RWPE2 (cell line): Measurements from ENCODE around the gene CFAP73.
A peak's percentile ranks its signal among the peaks of the same experiment; 100 is the strongest.

Source experiments
- ATAC-seq: fragments of 200-7000 bp; cut with Tn5 transposase; 3 replicates; pipeline ENCODE4 v1.9.1; 2021; ENCODE audit warnings: low read depth
- DNase-seq: peaks from one replicate; pipeline ENCODE4 v3.0.0-alpha.2; 2020; ENCODE audit warnings: low spot score
- H3K27ac ChIP-seq: fragments of 450-650 bp; 2 replicates; pipeline ENCODE4 v1.5.1; 2017; ENCODE audit warnings: mild to moderate bottlenecking; ENCODE audit not compliant: poor library complexity, severe bottlenecking
- H3K27me3 ChIP-seq: fragments of 250-450 bp; sonication (Bioruptor Pico); 2 replicates; pipeline ENCODE4 v1.5.1; 2021; ENCODE audit warnings: mild to moderate bottlenecking, moderate library complexity; ENCODE audit not compliant: insufficient read depth, poor library complexity, severe bottlenecking
- H3K36me3 ChIP-seq: fragments of 250-450 bp; sonication (Bioruptor Pico); 2 replicates; pipeline ENCODE4 v1.5.1; 2020; ENCODE audit warnings: low read depth, mild to moderate bottlenecking, moderate library complexity
- H3K4me1 ChIP-seq: fragments of 250-450 bp; sonication (Bioruptor Pico); 2 replicates; pipeline ENCODE4 v1.5.1; 2021; ENCODE audit warnings: mild to moderate bottlenecking, moderate library complexity; ENCODE audit not compliant: insufficient read depth, poor library complexity, severe bottlenecking
- H3K4me3 ChIP-seq: fragments of 250-450 bp; sonication (Bioruptor Pico); 2 replicates; pipeline ENCODE4 v1.5.1; 2021; ENCODE audit warnings: mild to moderate bottlenecking, moderate library complexity; ENCODE audit not compliant: severe bottlenecking
- H3K9me3 ChIP-seq: fragments of 250-450 bp; sonication (Bioruptor Pico); 2 replicates; pipeline ENCODE4 v1.5.1; 2021; ENCODE audit warnings: mild to moderate bottlenecking, moderate library complexity; ENCODE audit not compliant: severe bottlenecking
- TF ChIP-seq, protein P1 (sequence below): fragments of 450-650 bp; IDR thresholded peaks from one replicate; pipeline ENCODE4 v1.5.1; 2017; ENCODE audit warnings: mild to moderate bottlenecking, moderate library complexity; ENCODE audit not compliant: poor library complexity, severe bottlenecking

Gene CFAP73

DNA sequence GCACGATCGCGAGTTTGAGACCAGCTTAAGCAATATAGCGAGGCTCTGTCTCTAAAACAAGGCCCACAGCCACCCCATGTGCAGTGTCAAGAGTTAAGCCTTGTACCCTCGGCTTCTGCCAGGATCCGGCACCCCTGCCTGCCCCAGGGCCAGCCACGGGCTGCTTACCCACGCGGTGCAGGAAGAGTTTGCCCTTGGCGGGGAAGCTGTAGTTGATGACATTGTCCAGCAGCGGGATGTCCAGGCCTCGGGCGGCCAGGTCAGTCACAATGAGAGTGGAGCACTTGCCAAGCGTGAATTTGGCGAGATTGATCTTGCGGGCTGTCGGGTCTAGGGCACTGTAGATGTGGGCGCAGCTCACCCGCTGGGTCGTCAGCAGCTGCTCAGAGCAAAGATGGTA, 22.7 kb downstream of the CFAP73 start:
- ATAC-seq (no peak), DNase-seq (no peak)
- H3K4me1 ChIP-seq = no peaks in the 10 kb centered on the region
- H3K9me3 ChIP-seq = no peaks in the 10 kb centered on the region
- peaks cover 83% of the 10 kb centered on the region for H3K36me3 ChIP-seq
- no peak overlapping the region for H3K27ac ChIP-seq
- no peak overlapping the region for H3K4me3 ChIP-seq
- TF ChIP-seq, protein P1, sequence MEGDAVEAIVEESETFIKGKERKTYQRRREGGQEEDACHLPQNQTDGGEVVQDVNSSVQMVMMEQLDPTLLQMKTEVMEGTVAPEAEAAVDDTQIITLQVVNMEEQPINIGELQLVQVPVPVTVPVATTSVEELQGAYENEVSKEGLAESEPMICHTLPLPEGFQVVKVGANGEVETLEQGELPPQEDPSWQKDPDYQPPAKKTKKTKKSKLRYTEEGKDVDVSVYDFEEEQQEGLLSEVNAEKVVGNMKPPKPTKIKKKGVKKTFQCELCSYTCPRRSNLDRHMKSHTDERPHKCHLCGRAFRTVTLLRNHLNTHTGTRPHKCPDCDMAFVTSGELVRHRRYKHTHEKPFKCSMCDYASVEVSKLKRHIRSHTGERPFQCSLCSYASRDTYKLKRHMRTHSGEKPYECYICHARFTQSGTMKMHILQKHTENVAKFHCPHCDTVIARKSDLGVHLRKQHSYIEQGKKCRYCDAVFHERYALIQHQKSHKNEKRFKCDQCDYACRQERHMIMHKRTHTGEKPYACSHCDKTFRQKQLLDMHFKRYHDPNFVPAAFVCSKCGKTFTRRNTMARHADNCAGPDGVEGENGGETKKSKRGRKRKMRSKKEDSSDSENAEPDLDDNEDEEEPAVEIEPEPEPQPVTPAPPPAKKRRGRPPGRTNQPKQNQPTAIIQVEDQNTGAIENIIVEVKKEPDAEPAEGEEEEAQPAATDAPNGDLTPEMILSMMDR = no peak
- H3K27me3 ChIP-seq = no peaks in the 10 kb centered on the region

DNA sequence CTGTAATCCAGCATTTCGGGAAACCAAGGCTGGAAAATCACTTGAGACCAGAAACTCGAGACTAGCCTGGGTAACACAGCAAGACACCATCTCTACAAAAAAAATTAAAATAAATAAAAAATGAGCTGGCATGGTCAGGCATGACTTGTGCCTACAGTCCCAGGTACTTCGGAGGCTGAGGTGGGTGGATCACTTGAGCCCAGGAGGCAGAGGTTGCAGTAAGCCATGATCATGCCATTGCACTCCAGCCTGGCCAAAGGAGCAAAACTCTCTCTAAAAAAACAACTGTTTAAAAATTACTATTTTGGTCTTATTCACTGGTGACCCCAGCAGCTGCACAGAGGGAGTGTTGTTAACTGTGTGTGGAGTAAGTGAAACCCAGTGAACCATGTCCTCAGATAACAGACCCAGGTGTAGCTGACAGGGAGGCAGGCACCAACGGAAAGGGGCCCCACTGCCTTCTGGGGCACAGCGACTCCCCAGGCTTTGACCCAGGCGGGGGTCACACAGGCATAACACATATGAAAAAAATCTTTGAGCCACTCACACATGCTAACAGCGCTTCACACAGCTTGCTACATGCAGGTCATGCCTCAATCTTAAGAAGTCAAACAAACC, 23.7 kb downstream of the CFAP73 start:
- TF ChIP-seq, protein P1 = no peak
- ATAC-seq (no peak), DNase-seq (no peak)
- Histone ChIP-seq H3K27me3 (no peaks in the 10 kb centered on the region), H3K4me3 (no peak overlapping the region), H3K36me3 (peaks cover 88% of the 10 kb centered on the region), H3K27ac (no peak overlapping the region), H3K4me1 (no peaks in the 10 kb centered on the region), H3K9me3 (no peaks in the 10 kb centered on the region)

DNA sequence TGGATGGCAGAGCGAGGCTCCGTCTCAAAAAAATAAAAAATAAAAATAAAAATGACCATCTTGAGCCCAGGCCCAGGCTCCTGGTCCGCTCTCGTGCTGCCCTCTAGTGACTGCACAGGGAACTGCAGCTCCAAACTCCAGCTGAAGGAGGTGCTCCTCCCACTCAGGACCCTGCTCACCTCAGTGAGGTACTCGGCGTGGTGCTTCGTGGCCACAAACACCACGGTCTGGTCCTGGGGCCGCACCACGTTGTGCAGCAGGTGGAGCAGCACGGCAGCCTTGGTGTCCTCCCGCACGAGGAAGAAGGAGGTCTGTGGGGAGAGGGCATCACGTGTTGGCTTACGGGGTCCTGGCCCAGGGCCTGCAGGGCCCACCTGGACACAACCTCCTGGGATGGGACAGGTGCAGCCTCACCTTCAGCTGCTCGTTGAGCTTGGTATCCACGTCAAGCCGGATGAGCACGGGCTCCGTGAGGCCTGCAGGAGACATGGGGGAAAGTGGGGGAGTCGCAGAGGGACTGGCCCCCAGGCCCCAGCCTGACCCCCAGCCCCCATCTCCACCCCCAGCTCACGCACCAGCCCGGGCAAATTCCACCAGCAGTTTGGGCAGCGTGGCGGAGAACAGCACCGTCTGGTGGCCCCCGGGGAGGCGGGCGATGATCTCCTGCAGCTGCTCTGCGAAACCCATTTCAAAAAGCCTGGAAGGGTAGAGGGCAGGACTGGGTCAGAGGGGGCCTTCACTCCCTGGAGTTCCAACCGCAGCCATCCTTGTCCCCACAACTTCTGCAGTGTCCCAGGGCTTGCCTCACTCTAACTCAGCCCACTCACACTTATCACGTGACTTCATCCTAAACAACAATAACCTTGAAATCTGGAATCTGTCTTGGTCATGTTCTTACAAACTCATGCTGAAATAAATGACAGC, 25.2 kb downstream of the CFAP73 start:
- no peaks in the 10 kb centered on the region for H3K9me3 ChIP-seq
- H3K36me3 ChIP-seq = peaks cover 88% of the 10 kb centered on the region
- TF ChIP-seq, protein P1 = peak; percentile 95
- H3K4me1 ChIP-seq = no peaks in the 10 kb centered on the region
- peak; percentile 70 for ATAC-seq
- no peak for DNase-seq
- no peak overlapping the region for H3K4me3 ChIP-seq
- no peak overlapping the region for H3K27ac ChIP-seq
- H3K27me3 ChIP-seq = no peaks in the 10 kb centered on the region

DNA sequence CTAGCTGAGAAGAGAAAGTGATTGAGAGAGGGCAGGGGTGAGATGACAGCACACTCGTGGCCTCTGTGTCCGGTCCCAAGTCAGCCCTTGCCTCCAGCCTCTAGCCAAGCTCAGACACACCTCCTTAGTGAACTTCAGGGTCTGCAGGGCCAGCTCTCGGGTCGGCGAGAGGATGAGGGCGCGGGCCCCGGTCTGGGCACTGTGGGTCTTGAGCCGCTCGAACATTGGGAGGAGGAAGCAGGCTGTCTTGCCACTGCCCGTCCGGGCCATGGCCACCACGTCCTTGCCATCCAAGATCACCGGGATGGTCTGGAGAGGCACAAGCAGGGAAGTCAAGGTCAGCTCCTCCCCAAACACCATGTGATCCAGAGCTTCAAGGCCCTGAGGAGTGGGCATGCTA, 29.5 kb downstream of the CFAP73 start:
- Histone ChIP-seq H3K4me1 (no peaks in the 10 kb centered on the region), H3K27ac (no peak overlapping the region), H3K9me3 (no peaks in the 10 kb centered on the region), H3K27me3 (no peaks in the 10 kb centered on the region), H3K4me3 (no peak overlapping the region), H3K36me3 (peaks cover 71% of the 10 kb centered on the region)
- ATAC-seq (no peak), DNase-seq (no peak)
- TF ChIP-seq, protein P1 = no peak
